Endothelial cell of umbilical vein (primary cell): ENCODE measurements around the gene S100A11. TPM values are rescaled to one million over a fixed set of nuclear protein-coding genes. Genes with fewer than 3 reads are reported as not detected.

Experiments
- BruUV-seq: library from RNA; stranded (reverse); fragments of 400-500 nt; replicated peaks from 2 replicates; lab custom pipeline; 2021; lab: Mats Ljungman, UMichigan
- CTCF ChIA-PET: fragments of 300-600, 350-600 bp; sonication (Branson Sonifier 250); formaldehyde crosslinking; loops from one replicate; lab custom pipeline; 2021; ENCODE audit warnings: antibody characterized with exemption, inconsistent platforms; lab: Charles Lee
- POLR2A ChIA-PET: fragments of 300-600, 350-600 bp; sonication (Branson Sonifier 250); formaldehyde crosslinking; loops from one replicate; lab custom pipeline; 2021; ENCODE audit warnings: antibody characterized with exemption, inconsistent platforms; lab: Charles Lee
- DNase-seq: peaks from one replicate; pipeline ENCODE4 v3.0.0-alpha.2; 2011; ENCODE audit warnings: low read depth, low spot score
- FAIRE-seq: peaks from 2 replicates; lab custom pipeline; 2011; peaks lifted over from hg19 to GRCh38; lab: Jason Lieb, UNC
- H2AFZ ChIP-seq: 2 replicates; pipeline ENCODE4 v1.6.0; 2012; ENCODE audit warnings: low read depth, low read length, control low read depth, inconsistent platforms
- H3K27ac ChIP-seq: 2 replicates; pipeline ENCODE4 v1.5.1; 2011; ENCODE audit warnings: low read depth, mild to moderate bottlenecking, control low read depth, low read length, moderate library complexity; ENCODE audit not compliant: insufficient read depth
- H3K27me3 ChIP-seq, 2 experiments: 2 replicates each; pipeline versions ENCODE4 v1.6.0 to v1.6.1; 2011; ENCODE audit warnings: low read length in 2 of 2, mixed read lengths in 1 of 2; ENCODE audit not compliant: control insufficient read depth in 2 of 2, insufficient read depth in 2 of 2
- H3K36me3 ChIP-seq, 2 experiments: 2 replicates in 1 of 2; 3 replicates in 1 of 2; pipeline ENCODE4 v1.5.1; 2011; ENCODE audit warnings: low read length in 2 of 2, mild to moderate bottlenecking in 1 of 2, moderate library complexity in 1 of 2; ENCODE audit not compliant: control insufficient read depth in 2 of 2, insufficient read depth in 2 of 2; ENCODE audit errors: extremely low read depth in 1 of 2
- H3K4me1 ChIP-seq: 3 replicates; pipeline ENCODE4 v1.5.1; 2011; ENCODE audit warnings: mild to moderate bottlenecking, low read length; ENCODE audit not compliant: control insufficient read depth, insufficient read depth; ENCODE audit errors: extremely low read depth
- H3K4me2 ChIP-seq: 2 replicates; pipeline ENCODE4 v1.6.1; 2011; ENCODE audit warnings: low read length, control low read depth, mixed read lengths; ENCODE audit not compliant: insufficient read depth
- H3K4me3 ChIP-seq, 3 experiments: fragments of 200-600 bp in 1 of 3; sonication (generic), shearing (Covaris generic) in 1 of 3; replicated peaks in 1 of 3; 2 replicates each; pipeline ENCODE4 v1.5.1; 2011 to 2016; ENCODE audit warnings: control low read depth in 3 of 3, low read length in 3 of 3, mild to moderate bottlenecking in 2 of 3, inconsistent platforms in 1 of 3, low read depth in 1 of 3, moderate library complexity in 1 of 3; ENCODE audit not compliant: insufficient read depth in 1 of 3
- H3K79me2 ChIP-seq: 2 replicates; pipeline ENCODE4 v1.6.0; 2012; ENCODE audit warnings: low read length, inconsistent platforms; ENCODE audit not compliant: control insufficient read depth, insufficient read depth
- H3K9ac ChIP-seq: replicated peaks from 2 replicates; pipeline ENCODE3; 2011; ENCODE audit warnings: low read length, control low read depth; ENCODE audit not compliant: insufficient read depth; ENCODE audit errors: extremely low read depth
- H3K9me1 ChIP-seq: replicated peaks from 3 replicates; pipeline ENCODE4 v1.6.0; 2011; ENCODE audit warnings: mild to moderate bottlenecking, low read length; ENCODE audit not compliant: control insufficient read depth, insufficient read depth; ENCODE audit errors: extremely low read depth
- H3K9me3 ChIP-seq: replicated peaks from 2 replicates; pipeline ENCODE4 v1.5.1; 2012; ENCODE audit warnings: low read length, inconsistent platforms; ENCODE audit not compliant: control insufficient read depth, insufficient read depth
- H4K20me1 ChIP-seq: replicated peaks from 2 replicates; pipeline ENCODE3; 2011; ENCODE audit warnings: mild to moderate bottlenecking, low read length; ENCODE audit not compliant: control insufficient read depth, insufficient read depth; ENCODE audit errors: extremely low read depth
- FOS ChIP-seq: IDR thresholded peaks from 2 replicates; pipeline ENCODE4 v1.6.1; 2011; ENCODE audit warnings: mild to moderate bottlenecking, low read length, moderate library complexity, borderline replicate concordance; ENCODE audit not compliant: insufficient read depth
- GATA2 ChIP-seq: IDR thresholded peaks from 2 replicates; pipeline ENCODE4 v1.7.0; 2011; ENCODE audit warnings: low read depth, mild to moderate bottlenecking, moderate library complexity, mixed read lengths, low read length; ENCODE audit not compliant: insufficient read length, insufficient read depth
- JUN ChIP-seq: IDR thresholded peaks from 2 replicates; pipeline ENCODE4 v1.6.1; 2011; ENCODE audit warnings: borderline replicate concordance, low read depth; ENCODE audit not compliant: insufficient read length, insufficient read depth
- MYC ChIP-seq: IDR thresholded peaks from one replicate; pipeline ENCODE4 v1.6.1; 2011; ENCODE audit warnings: mild to moderate bottlenecking, low read depth, low read length
- POLR2A ChIP-seq: IDR thresholded peaks from 2 replicates; pipeline ENCODE4 v1.6.1; 2012; ENCODE audit warnings: low read depth, mild to moderate bottlenecking, control low read depth, low read length
- POLR2AphosphoS5 ChIP-seq: IDR thresholded peaks from 2 replicates; pipeline ENCODE4 v1.6.1; 2012; ENCODE audit warnings: low read depth, mild to moderate bottlenecking, control low read depth, low read length, moderate library complexity; ENCODE audit not compliant: insufficient read depth
- dilution Hi-C: fragments of 300-500 bp; cut with MboI; formaldehyde crosslinking; loops from one replicate; pipeline ENCODE4 v1.15.0; 2019; ENCODE audit warnings: low sequenced_read_pairs; ENCODE audit not compliant: extremely low pct_ligation_motif_present
- intact Hi-C: fragments of 100-400 bp; cut with micrococcal nuclease; formaldehyde crosslinking; loops from one replicate; pipeline ENCODE4 v1.10.0; 2022
- polyA plus RNA-seq, 4 experiments: library from polyadenylated mRNA; depleted of rRNA in 3 of 4; stranded (reverse) in 3 of 4; unstranded in 1 of 4; fragments of >200 nt; gene quantifications; 2 replicates each; pipeline versions ENCODE4 v1.2.1 to v1.2.3, GENCODE V29; 2011 to 2012; ENCODE audit warnings: missing spikeins in 1 of 4
- total RNA-seq: library from RNA; stranded (reverse); gene quantifications from 2 replicates; pipeline ENCODE4 v1.2.3, GENCODE V29; 2021
- TF ChIP-seq, protein P1 (sequence below), 2 donors: IDR thresholded peaks; 1 replicate in 1 of 2; 2 replicates in 1 of 2; pipeline ENCODE4 v1.5.1; 2011; ENCODE audit warnings: low read length in 2 of 2, mild to moderate bottlenecking in 2 of 2, moderate library complexity in 2 of 2, control low read depth in 1 of 2, inconsistent platforms in 1 of 2, low read depth in 1 of 2; ENCODE audit not compliant: insufficient read depth in 1 of 2; ENCODE audit errors: extremely low read depth in 1 of 2
- TF ChIP-seq, protein P2 (sequence below): IDR thresholded peaks from 2 replicates; pipeline ENCODE4 v1.6.1; 2011; ENCODE audit not compliant: insufficient read depth, insufficient read length

Gene S100A11
- total and polyA plus RNA-seq, 2 donors (not counting 3 experiments of a cell fraction or from before 2014, with no cell fraction given) = 497 to 505 TPM

DNA sequence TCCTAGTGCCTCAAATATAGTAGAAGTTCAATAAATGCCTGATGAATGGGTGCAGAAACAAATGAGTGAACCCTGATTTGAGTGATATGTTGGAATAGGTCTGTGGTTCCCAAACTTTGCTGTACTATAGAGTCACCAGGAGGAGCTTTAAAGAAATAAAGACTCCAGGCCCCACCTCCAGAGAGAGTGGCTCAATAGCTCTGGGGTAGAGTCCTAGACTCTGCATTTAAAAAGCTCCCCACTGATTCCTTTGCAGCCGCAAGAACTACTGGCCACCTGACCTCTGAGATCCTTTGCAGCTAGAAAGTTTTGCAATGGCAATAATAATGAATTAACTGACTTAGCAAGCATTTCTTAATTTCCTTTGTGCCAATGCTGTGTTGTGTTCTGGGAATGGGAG is 31.1 kb upstream of the S100A11 start:
- CTCF ChIA-PET = interaction anchor here (0.8 kb wide), 1 partner anchor 16 kb away, joined by 3 read pairs; no protein-coding TSS in a partner anchor

More for the DNA sequence above, 31.1 kb upstream of the S100A11 start:
- H3K4me1 ChIP-seq = no peaks in the 10 kb centered on the region
- H3K27me3 ChIP-seq = peaks cover 0 to 5% of the 10 kb centered on the region in 2 experiments
- H3K4me2 ChIP-seq = no peak overlapping the region
- no peak overlapping the region for H3K4me3 ChIP-seq
- TF ChIP-seq JUN = no peak
- TF ChIP-seq, protein P1, sequence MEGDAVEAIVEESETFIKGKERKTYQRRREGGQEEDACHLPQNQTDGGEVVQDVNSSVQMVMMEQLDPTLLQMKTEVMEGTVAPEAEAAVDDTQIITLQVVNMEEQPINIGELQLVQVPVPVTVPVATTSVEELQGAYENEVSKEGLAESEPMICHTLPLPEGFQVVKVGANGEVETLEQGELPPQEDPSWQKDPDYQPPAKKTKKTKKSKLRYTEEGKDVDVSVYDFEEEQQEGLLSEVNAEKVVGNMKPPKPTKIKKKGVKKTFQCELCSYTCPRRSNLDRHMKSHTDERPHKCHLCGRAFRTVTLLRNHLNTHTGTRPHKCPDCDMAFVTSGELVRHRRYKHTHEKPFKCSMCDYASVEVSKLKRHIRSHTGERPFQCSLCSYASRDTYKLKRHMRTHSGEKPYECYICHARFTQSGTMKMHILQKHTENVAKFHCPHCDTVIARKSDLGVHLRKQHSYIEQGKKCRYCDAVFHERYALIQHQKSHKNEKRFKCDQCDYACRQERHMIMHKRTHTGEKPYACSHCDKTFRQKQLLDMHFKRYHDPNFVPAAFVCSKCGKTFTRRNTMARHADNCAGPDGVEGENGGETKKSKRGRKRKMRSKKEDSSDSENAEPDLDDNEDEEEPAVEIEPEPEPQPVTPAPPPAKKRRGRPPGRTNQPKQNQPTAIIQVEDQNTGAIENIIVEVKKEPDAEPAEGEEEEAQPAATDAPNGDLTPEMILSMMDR (IDR thresholded peaks at IDR 0.05; ENCODE audit: extremely low read depth in 1 of 2, insufficient read depth in 1 of 2, low read depth in 1 of 2, low read length in 2 of 2) = no peak
- TF ChIP-seq, protein P2, sequence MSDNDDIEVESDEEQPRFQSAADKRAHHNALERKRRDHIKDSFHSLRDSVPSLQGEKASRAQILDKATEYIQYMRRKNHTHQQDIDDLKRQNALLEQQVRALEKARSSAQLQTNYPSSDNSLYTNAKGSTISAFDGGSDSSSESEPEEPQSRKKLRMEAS = no peak
- no peak for TF ChIP-seq POLR2A
- TF ChIP-seq MYC = no peak
- no peak for TF ChIP-seq POLR2AphosphoS5
- no peak for TF ChIP-seq GATA2
- TF ChIP-seq FOS = no peak
- no peak for DNase-seq
- no peaks in the 10 kb centered on the region for H3K79me2 ChIP-seq
- intact Hi-C loops (no loop called here), dilution Hi-C loops (no loop called here)
- no TSS peak for BruUV-seq
- H2AFZ ChIP-seq = no peak overlapping the region
- H3K9me1 ChIP-seq = no peaks in the 10 kb centered on the region
- no peaks in the 10 kb centered on the region for H4K20me1 ChIP-seq
- no peak overlapping the region for H3K9ac ChIP-seq
- POLR2A ChIA-PET = no interaction called here
- no peaks in the 10 kb centered on the region for H3K9me3 ChIP-seq
- H3K27ac ChIP-seq = no peak overlapping the region
- FAIRE-seq = no peak
- no peaks in the 10 kb centered on the region for H3K36me3 ChIP-seq
